ENCODE data around the gene KLHL17.

DNA sequence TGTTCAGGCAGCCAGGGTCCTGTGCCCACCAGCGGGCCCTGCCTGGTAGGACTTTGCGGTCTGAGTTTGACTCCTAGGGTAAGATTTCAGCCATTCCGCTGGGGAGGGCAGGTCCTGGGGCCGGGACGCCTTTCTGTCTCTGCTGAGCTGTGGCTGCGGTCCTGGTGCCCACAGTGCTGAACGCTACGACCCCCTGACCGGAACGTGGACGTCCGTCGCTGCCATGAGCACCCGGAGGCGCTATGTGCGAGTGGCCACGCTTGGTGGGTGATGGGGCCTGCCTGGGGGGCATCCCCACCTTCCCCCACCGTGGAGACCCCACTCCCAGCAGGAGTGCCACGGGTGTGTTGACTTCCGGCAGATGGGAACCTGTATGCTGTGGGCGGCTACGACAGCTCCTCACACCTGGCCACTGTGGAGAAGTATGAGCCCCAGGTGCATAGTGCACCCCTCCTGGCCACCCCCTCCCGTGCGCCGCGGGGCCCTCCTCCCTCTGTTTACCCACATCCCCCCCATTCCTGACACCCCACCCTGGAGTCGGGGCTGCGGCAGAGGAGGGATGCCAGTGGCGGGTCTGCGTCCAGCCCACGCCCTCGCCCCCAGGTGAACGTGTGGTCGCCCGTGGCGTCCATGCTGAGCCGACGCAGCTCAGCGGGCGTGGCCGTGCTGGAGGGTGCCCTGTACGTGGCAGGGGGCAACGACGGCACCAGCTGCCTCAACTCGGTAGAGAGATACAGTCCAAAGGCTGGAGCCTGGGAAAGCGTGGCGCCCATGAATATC, 3.6 kb downstream of the KLHL17 start:
- TF ChIP-seq RAD21 (IDR thresholded peaks at IDR 0.05; ENCODE audit: insufficient read depth, low read depth, low read length) = no peak
- no peak for TF ChIP-seq SRF (IDR thresholded peaks at IDR 0.05; ENCODE audit: low read depth in 2 of 2, low read length in 2 of 2)
- TF ChIP-seq, protein P1, sequence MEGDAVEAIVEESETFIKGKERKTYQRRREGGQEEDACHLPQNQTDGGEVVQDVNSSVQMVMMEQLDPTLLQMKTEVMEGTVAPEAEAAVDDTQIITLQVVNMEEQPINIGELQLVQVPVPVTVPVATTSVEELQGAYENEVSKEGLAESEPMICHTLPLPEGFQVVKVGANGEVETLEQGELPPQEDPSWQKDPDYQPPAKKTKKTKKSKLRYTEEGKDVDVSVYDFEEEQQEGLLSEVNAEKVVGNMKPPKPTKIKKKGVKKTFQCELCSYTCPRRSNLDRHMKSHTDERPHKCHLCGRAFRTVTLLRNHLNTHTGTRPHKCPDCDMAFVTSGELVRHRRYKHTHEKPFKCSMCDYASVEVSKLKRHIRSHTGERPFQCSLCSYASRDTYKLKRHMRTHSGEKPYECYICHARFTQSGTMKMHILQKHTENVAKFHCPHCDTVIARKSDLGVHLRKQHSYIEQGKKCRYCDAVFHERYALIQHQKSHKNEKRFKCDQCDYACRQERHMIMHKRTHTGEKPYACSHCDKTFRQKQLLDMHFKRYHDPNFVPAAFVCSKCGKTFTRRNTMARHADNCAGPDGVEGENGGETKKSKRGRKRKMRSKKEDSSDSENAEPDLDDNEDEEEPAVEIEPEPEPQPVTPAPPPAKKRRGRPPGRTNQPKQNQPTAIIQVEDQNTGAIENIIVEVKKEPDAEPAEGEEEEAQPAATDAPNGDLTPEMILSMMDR (IDR thresholded peaks at IDR 0.05 in 2 of 3, conservative IDR thresholded peaks at IDR 0.05 in 1 of 3; ENCODE audit: control insufficient read depth in 2 of 3, extremely low read depth in 1 of 3, insufficient read depth in 1 of 3, low read depth in 3 of 3, low read length in 3 of 3) = no peak
- TF ChIP-seq, protein P2, sequence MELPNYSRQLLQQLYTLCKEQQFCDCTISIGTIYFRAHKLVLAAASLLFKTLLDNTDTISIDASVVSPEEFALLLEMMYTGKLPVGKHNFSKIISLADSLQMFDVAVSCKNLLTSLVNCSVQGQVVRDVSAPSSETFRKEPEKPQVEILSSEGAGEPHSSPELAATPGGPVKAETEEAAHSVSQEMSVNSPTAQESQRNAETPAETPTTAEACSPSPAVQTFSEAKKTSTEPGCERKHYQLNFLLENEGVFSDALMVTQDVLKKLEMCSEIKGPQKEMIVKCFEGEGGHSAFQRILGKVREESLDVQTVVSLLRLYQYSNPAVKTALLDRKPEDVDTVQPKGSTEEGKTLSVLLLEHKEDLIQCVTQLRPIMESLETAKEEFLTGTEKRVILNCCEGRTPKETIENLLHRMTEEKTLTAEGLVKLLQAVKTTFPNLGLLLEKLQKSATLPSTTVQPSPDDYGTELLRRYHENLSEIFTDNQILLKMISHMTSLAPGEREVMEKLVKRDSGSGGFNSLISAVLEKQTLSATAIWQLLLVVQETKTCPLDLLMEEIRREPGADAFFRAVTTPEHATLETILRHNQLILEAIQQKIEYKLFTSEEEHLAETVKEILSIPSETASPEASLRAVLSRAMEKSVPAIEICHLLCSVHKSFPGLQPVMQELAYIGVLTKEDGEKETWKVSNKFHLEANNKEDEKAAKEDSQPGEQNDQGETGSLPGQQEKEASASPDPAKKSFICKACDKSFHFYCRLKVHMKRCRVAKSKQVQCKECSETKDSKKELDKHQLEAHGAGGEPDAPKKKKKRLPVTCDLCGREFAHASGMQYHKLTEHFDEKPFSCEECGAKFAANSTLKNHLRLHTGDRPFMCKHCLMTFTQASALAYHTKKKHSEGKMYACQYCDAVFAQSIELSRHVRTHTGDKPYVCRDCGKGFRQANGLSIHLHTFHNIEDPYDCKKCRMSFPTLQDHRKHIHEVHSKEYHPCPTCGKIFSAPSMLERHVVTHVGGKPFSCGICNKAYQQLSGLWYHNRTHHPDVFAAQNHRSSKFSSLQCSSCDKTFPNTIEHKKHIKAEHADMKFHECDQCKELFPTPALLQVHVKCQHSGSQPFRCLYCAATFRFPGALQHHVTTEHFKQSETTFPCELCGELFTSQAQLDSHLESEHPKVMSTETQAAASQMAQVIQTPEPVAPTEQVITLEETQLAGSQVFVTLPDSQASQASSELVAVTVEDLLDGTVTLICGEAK (IDR thresholded peaks at IDR 0.05; ENCODE audit: borderline replicate concordance) = no peak
- no peak for TF ChIP-seq SIN3A (IDR thresholded peaks at IDR 0.05; ENCODE audit: low read depth, low read length)
- TF ChIP-seq YY1 (IDR thresholded peaks at IDR 0.05; ENCODE audit: low read depth, low read length) = no peak
- no peak for TF ChIP-seq SMARCA5 (IDR thresholded peaks at IDR 0.05)
- TF ChIP-seq RCOR1 (conservative IDR thresholded peaks at IDR 0.05; ENCODE audit: low read depth, low read length) = no peak
- TF ChIP-seq, protein P3, sequence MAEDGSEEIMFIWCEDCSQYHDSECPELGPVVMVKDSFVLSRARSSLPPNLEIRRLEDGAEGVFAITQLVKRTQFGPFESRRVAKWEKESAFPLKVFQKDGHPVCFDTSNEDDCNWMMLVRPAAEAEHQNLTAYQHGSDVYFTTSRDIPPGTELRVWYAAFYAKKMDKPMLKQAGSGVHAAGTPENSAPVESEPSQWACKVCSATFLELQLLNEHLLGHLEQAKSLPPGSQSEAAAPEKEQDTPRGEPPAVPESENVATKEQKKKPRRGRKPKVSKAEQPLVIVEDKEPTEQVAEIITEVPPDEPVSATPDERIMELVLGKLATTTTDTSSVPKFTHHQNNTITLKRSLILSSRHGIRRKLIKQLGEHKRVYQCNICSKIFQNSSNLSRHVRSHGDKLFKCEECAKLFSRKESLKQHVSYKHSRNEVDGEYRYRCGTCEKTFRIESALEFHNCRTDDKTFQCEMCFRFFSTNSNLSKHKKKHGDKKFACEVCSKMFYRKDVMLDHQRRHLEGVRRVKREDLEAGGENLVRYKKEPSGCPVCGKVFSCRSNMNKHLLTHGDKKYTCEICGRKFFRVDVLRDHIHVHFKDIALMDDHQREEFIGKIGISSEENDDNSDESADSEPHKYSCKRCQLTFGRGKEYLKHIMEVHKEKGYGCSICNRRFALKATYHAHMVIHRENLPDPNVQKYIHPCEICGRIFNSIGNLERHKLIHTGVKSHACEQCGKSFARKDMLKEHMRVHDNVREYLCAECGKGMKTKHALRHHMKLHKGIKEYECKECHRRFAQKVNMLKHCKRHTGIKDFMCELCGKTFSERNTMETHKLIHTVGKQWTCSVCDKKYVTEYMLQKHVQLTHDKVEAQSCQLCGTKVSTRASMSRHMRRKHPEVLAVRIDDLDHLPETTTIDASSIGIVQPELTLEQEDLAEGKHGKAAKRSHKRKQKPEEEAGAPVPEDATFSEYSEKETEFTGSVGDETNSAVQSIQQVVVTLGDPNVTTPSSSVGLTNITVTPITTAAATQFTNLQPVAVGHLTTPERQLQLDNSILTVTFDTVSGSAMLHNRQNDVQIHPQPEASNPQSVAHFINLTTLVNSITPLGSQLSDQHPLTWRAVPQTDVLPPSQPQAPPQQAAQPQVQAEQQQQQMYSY (CRISPR knock-in tag; IDR thresholded peaks at IDR 0.05) = no peak
- TF ChIP-seq USF2 (IDR thresholded peaks at IDR 0.05; ENCODE audit: borderline replicate concordance, low read depth, low read length) = no peak
